Osteoblast (primary cell): Measurements from ENCODE around the gene ST6GALNAC3. TPM values are rescaled to one million over a fixed set of nuclear protein-coding genes. Genes with fewer than 3 reads are reported as not detected.

Experiments
- DNase-seq: peaks from one replicate; pipeline ENCODE4 v3.0.0; 2011; ENCODE audit warnings: low spot score, mixed read lengths; ENCODE audit not compliant: insufficient read length; ENCODE audit errors: missing footprints
- H2AFZ ChIP-seq: 2 replicates; pipeline ENCODE4 v1.6.0; 2011; ENCODE audit warnings: mild to moderate bottlenecking, low read length
- H3K27ac ChIP-seq: 2 replicates; pipeline ENCODE4 v1.5.1; 2011; ENCODE audit warnings: mild to moderate bottlenecking, low read depth, low read length, moderate library complexity
- H3K27me3 ChIP-seq: 2 replicates; pipeline ENCODE4 v1.6.0; 2012; ENCODE audit warnings: mild to moderate bottlenecking, control low read depth, inconsistent platforms, low read length, moderate library complexity; ENCODE audit not compliant: insufficient read depth
- H3K36me3 ChIP-seq: 2 replicates; pipeline ENCODE4 v1.5.1; 2011; ENCODE audit warnings: mild to moderate bottlenecking, low read length, control low read depth, moderate library complexity; ENCODE audit not compliant: insufficient read depth
- H3K4me1 ChIP-seq: 2 replicates; pipeline ENCODE4 v1.5.1; 2011; ENCODE audit warnings: mild to moderate bottlenecking, low read length, control low read depth, moderate library complexity; ENCODE audit not compliant: insufficient read depth
- H3K4me2 ChIP-seq: 2 replicates; pipeline ENCODE4 v1.6.0; 2011; ENCODE audit warnings: mild to moderate bottlenecking, low read length; ENCODE audit not compliant: insufficient read depth
- H3K4me3 ChIP-seq: fragments of 200-600 bp; sonication (generic); 3 replicates; pipeline ENCODE4 v1.5.1; 2012; ENCODE audit warnings: mild to moderate bottlenecking, low read length, inconsistent platforms; ENCODE audit not compliant: insufficient read depth
- H3K79me2 ChIP-seq: 2 replicates; pipeline ENCODE4 v1.6.0; 2012; ENCODE audit warnings: mild to moderate bottlenecking, low read length, control low read depth, inconsistent platforms; ENCODE audit not compliant: insufficient read depth
- H3K9me3 ChIP-seq: 2 replicates; pipeline ENCODE4 v1.5.1; 2011; ENCODE audit warnings: low read depth, low read length, control low read depth
- H4K20me1 ChIP-seq: 2 replicates; pipeline ENCODE4 v1.6.0; 2012; ENCODE audit warnings: mild to moderate bottlenecking, low read length, control low read depth; ENCODE audit not compliant: insufficient read depth
- CTCF ChIP-seq: IDR thresholded peaks from 2 replicates; pipeline ENCODE4 v1.5.1; 2011; ENCODE audit warnings: mild to moderate bottlenecking, low read depth, low read length, moderate library complexity; ENCODE audit errors: extremely low read depth
- total RNA-seq: library from RNA; depleted of rRNA; stranded (reverse); fragments of >200 nt; gene quantifications from 2 replicates; pipeline ENCODE4 v1.2.3, GENCODE V29; 2012

The ST6GALNAC3 gene
- total RNA-seq, 1 donor, result not detected

GRCh38 chr1:76294482-76295194 lies 220.1 kb downstream of the ST6GALNAC3 start:
- TF ChIP-seq CTCF, result no peak
- Histone ChIP-seq H3K4me2 (no peak overlapping the region), H3K4me3 (no peak overlapping the region), H3K27ac (no peak overlapping the region), H3K36me3 (no peaks in the 10 kb centered on the region), H2AFZ (no peak overlapping the region), H4K20me1 (no peaks in the 10 kb centered on the region), H3K79me2 (no peaks in the 10 kb centered on the region), H3K4me1 (no peaks in the 10 kb centered on the region), H3K27me3 (no peaks in the 10 kb centered on the region), H3K9me3 (no peaks in the 10 kb centered on the region)
- DNase-seq, result no peak

DNA sequence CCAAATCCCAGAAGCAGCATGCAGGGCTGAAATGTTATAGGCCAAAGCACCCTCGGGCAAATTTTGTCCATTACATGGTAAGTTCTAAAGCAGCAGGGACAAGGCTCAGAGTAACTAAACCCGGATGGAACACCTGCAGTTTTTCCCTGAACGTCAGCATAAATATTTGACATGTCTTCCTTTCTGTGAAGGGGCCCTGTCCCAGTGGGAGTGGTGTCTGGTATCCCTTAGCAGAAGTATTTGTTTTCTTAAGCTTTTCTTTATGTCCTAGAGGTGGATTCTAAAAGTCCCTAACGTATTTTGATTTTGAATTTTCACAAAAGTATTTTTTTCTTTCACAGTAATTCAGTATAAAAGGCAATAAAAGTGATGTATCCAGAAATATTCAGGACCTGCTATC lies 223.9 kb downstream of the ST6GALNAC3 start:
- H2AFZ ChIP-seq, result no peak overlapping the region
- H4K20me1 ChIP-seq, result no peaks in the 10 kb centered on the region
- H3K27ac ChIP-seq, result no peak overlapping the region
- DNase-seq, result no peak
- no peak overlapping the region for H3K4me3 ChIP-seq
- no peaks in the 10 kb centered on the region for H3K36me3 ChIP-seq
- no peaks in the 10 kb centered on the region for H3K27me3 ChIP-seq
- no peaks in the 10 kb centered on the region for H3K9me3 ChIP-seq
- no peaks in the 10 kb centered on the region for H3K79me2 ChIP-seq
- H3K4me2 ChIP-seq, result no peak overlapping the region
- TF ChIP-seq CTCF, result no peak
- no peaks in the 10 kb centered on the region for H3K4me1 ChIP-seq

- no peaks in the 10 kb centered on the region for H3K27me3 ChIP-seq
- no peaks in the 10 kb centered on the region for H3K4me1 ChIP-seq
These were observed 224.5 kb downstream of the ST6GALNAC3 start for GRCh38 chr1:76299036-76299435.

GRCh38 chr1:76300556-76300955 lies 226.0 kb downstream of the ST6GALNAC3 start:
- Histone ChIP-seq H3K27me3 (no peaks in the 10 kb centered on the region), H3K36me3 (no peaks in the 10 kb centered on the region), H3K79me2 (no peaks in the 10 kb centered on the region), H3K4me3 (no peak overlapping the region), H3K9me3 (no peaks in the 10 kb centered on the region), H3K4me2 (no peak overlapping the region), H2AFZ (no peak overlapping the region), H3K4me1 (no peaks in the 10 kb centered on the region), H4K20me1 (no peaks in the 10 kb centered on the region), H3K27ac (no peak overlapping the region)
- TF ChIP-seq CTCF, result no peak
- no peak for DNase-seq

More at GRCh38 chr1:76299036-76299435, 224.5 kb downstream of the ST6GALNAC3 start:
- H3K79me2 ChIP-seq, result no peaks in the 10 kb centered on the region
- H2AFZ ChIP-seq, result no peak overlapping the region
- DNase-seq, result no peak
- H3K27ac ChIP-seq, result no peak overlapping the region
- no peak overlapping the region for H3K4me2 ChIP-seq
- H4K20me1 ChIP-seq, result no peaks in the 10 kb centered on the region
- H3K4me3 ChIP-seq, result no peak overlapping the region
- TF ChIP-seq CTCF, result no peak
- H3K36me3 ChIP-seq, result no peaks in the 10 kb centered on the region
- no peaks in the 10 kb centered on the region for H3K9me3 ChIP-seq
